Mucosa of descending colon (tissue), 3 donors: ENCODE measurements around the gene FAM118B. TPM values are rescaled to one million over a fixed set of nuclear protein-coding genes. Genes with fewer than 3 reads are reported as not detected.

Experiments used
- ATAC-seq: fragments of 200-7000 bp; cut with Tn5 transposase; one replicate; pipeline ENCODE4 v1.9.1; 2020; ENCODE audit warnings: mild to moderate bottlenecking, moderate library complexity
- DNase-seq, 3 donors: peaks; one replicate each; pipeline ENCODE4 v3.0.0-alpha.2; 2020
- H3K36me3 ChIP-seq: fragments of 200-600 bp; one replicate; pipeline ENCODE4 v1.8.0; 2021; ENCODE audit warnings: low read depth, mild to moderate bottlenecking
- H3K4me1 ChIP-seq: fragments of 200-600 bp; one replicate; pipeline ENCODE4 v1.8.0; 2021; ENCODE audit warnings: low read depth, mild to moderate bottlenecking
- H3K4me3 ChIP-seq: fragments of 200-600 bp; one replicate; pipeline ENCODE4 v1.8.0; 2021; ENCODE audit warnings: mild to moderate bottlenecking
- H3K9me3 ChIP-seq: fragments of 200-600 bp; one replicate; pipeline ENCODE4 v1.8.0; 2021; ENCODE audit warnings: mild to moderate bottlenecking
- intact Hi-C, 2 donors: fragments of 100-400 bp; cut with DNase I in 1 of 2; cut with micrococcal nuclease in 1 of 2; formaldehyde crosslinking; loops; one replicate each; pipeline versions ENCODE4 v1.11.0 to v1.11.1; 2022; cut with DNase I, micrococcal nuclease
- long read RNA-seq, 2 donors: library from polyadenylated mRNA; unstranded; transcript quantifications; one replicate each; pipeline ENCODE4 v2.0.0, GENCODE V29; 2019 to 2021
- total RNA-seq, 3 donors: library from RNA; stranded (reverse); fragmentation: NEBNext Ultra II Directional in 2 of 3; extraction: Animal tissue kit (Norgen Biotek cat#: 25700) in 2 of 3; gene quantifications; one replicate each; pipeline versions ENCODE4 v1.2.1 to v1.2.4, GENCODE V29; 2021 to 2023
- TF ChIP-seq, protein P1 (sequence below): fragments of 200-600 bp; IDR thresholded peaks from one replicate; pipeline ENCODE4 v1.8.0; 2022; ENCODE audit warnings: antibody characterized with exemption, mild to moderate bottlenecking
- donor health status: DM: no; HTN: no; CAD: no; lungs with moderate emphysema.
- donor health status: DM: no; HTN: no; CAD: no.
- donor health status: DM: no; HTN: yes; CAD: no.

Gene FAM118B
- total RNA-seq: 10 to 100 TPM; 35.4 to 62.5 (median 48.5) TPM
- long read RNA-seq, donor 1, transcript FAM118B-209 (9 exons, 2,402 nt): major isoform, 18 of 32 reads
- long read RNA-seq, donor 1, partial matches to known transcripts: 2 of 32 reads
- long read RNA-seq, donor 1, other reads (novel, unspliced or antisense): 12 of 32 reads
- long read RNA-seq, donor 2, transcript FAM118B-209 (9 exons, 2,402 nt): major isoform, 23 of 41 reads
- long read RNA-seq, donor 2, partial matches to known transcripts: 4 of 41 reads
- long read RNA-seq, donor 2, other reads (novel, unspliced or antisense): 14 of 41 reads

GRCh38 chr11:126211236-126212088 is at the start of gene FAM118B, which contains the start of gene RPUSD4:
FAM118B (plus strand) TSS chr11:126211782; CDS start chr11:126235002, 23,220 bp downstream.
RPUSD4 (minus strand) TSS chr11:126211650; CDS start chr11:126211638, 12 bp downstream.
- peak; percentile 99 for DNase-seq
- Histone ChIP-seq H3K4me3 (peak within 1 kb of the TSS; percentile 46), H3K4me1 (peaks cover 14% of the 10 kb centered on the region), H3K9me3 (no peaks in the 10 kb centered on the region), H3K36me3 (no peaks in the 10 kb centered on the region)
- TF ChIP-seq, protein P1, sequence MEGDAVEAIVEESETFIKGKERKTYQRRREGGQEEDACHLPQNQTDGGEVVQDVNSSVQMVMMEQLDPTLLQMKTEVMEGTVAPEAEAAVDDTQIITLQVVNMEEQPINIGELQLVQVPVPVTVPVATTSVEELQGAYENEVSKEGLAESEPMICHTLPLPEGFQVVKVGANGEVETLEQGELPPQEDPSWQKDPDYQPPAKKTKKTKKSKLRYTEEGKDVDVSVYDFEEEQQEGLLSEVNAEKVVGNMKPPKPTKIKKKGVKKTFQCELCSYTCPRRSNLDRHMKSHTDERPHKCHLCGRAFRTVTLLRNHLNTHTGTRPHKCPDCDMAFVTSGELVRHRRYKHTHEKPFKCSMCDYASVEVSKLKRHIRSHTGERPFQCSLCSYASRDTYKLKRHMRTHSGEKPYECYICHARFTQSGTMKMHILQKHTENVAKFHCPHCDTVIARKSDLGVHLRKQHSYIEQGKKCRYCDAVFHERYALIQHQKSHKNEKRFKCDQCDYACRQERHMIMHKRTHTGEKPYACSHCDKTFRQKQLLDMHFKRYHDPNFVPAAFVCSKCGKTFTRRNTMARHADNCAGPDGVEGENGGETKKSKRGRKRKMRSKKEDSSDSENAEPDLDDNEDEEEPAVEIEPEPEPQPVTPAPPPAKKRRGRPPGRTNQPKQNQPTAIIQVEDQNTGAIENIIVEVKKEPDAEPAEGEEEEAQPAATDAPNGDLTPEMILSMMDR: no peak
- intact Hi-C loops: no loop called here
- peak; percentile 92 for ATAC-seq

GRCh38 chr11:126162306-126163030 is 49.1 kb upstream of the FAM118B start:
- ATAC-seq (no peak), DNase-seq (no peak)
- Histone ChIP-seq H3K4me1 (no peaks in the 10 kb centered on the region), H3K36me3 (no peaks in the 10 kb centered on the region), H3K4me3 (no peak overlapping the region), H3K9me3 (no peaks in the 10 kb centered on the region)
- TF ChIP-seq, protein P1: no peak
- intact Hi-C loops: no loop called here

DNA sequence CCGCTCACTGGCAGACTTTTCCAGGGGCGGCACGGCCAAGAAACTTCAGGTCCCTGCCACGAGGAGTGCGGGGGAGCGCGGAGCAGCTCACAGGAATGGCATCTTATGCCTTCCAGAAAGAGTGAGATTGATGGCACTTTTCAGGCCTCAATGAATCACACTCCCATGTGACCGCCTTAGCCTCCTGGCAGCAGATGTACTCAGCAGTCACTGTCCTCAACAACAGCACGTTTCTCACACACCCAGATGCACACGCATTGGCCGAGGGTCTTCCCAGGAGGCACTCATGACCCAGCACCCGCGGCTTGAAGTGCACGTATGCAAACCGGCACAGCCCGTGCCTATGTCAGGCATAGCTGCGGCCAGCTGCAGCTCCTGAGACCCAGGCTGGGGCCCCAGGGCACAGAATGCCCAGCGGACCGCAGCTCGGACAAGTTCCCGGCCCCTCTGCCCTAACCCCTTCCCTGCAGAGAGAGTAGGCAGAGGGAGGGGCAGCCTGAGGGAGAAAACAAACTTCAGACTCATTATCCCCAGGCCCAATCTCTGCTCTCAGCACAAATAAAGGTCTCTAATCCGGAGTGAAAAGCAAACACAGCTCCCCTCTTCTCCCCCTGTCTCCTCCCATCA is 48.4 kb upstream of the FAM118B start:
- no peaks in the 10 kb centered on the region for H3K9me3 ChIP-seq
- H3K4me1 ChIP-seq: no peaks in the 10 kb centered on the region
- TF ChIP-seq, protein P1: no peak
- DNase-seq (no peak), ATAC-seq (no peak)
- intact Hi-C loops: no loop called here
- no peak overlapping the region for H3K4me3 ChIP-seq
- H3K36me3 ChIP-seq: no peaks in the 10 kb centered on the region

DNA sequence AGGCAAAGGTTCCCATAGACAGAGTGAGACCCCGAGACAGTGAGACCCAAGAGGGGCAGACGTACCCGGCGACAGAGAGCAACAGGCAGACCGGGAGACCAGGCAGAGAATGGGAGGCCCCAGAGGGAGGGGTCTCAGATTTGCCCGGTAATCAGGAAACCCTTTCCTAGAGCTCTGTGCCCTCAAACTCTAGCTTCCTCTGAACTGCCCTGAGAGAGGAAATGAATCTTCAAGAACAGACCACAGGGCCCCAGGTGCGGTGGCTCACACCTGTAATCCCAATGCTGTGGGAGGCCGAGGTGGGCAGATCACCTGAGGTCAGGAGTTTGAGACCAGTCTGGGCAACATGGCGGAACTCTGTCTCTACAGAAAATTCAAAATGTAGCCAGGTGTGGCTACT is 47.8 kb upstream of the FAM118B start:
- no peaks in the 10 kb centered on the region for H3K36me3 ChIP-seq
- intact Hi-C loops: no loop called here
- TF ChIP-seq, protein P1: no peak
- no peak overlapping the region for H3K4me3 ChIP-seq
- no peak for DNase-seq
- H3K4me1 ChIP-seq: no peaks in the 10 kb centered on the region
- H3K9me3 ChIP-seq: no peaks in the 10 kb centered on the region
- no peak for ATAC-seq

DNA sequence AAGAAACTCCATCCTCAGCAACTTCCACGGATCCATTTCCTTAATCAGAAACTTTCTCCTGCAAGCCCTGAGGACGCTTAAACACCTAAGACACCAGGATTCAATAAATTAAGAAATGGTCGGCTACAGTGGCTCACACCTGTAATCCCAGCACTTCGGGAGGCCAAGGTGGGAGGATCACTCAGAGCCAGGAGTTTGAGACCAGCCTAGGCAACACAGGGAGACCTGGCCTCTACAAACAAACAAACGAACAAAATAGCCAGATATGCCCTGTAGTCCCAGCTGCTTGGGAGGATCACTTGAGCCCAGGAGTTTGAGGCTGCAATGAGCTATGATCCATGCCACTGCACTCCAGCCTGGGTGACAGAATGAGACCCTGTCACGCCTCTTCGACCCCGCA is 46.8 kb upstream of the FAM118B start:
- intact Hi-C loops: no loop called here
- ATAC-seq (no peak), DNase-seq (no peak)
- no peaks in the 10 kb centered on the region for H3K36me3 ChIP-seq
- TF ChIP-seq, protein P1: no peak
- no peaks in the 10 kb centered on the region for H3K9me3 ChIP-seq
- H3K4me1 ChIP-seq: no peaks in the 10 kb centered on the region
- no peak overlapping the region for H3K4me3 ChIP-seq
